Calu3 (cell line): ENCODE data around the gene PARD3. TPM values are rescaled to one million over a fixed set of nuclear protein-coding genes. Genes with fewer than 3 reads are reported as not detected.

Experiments used
- BruUV-seq: library from RNA; stranded (reverse); fragments of 400-500 nt; replicated peaks from 2 replicates; lab custom pipeline; 2021; lab: Mats Ljungman, UMichigan
- CTCF ChIA-PET: fragments of 300-600 bp; sonication (Branson Sonifier 250); formaldehyde crosslinking; loops from one replicate; lab custom pipeline; 2022; ENCODE audit warnings: antibody characterized with exemption; lab: Charles Lee
- DNase-seq: peaks from one replicate; pipeline ENCODE4 v3.0.0; 2022
- H3K27ac Mint-ChIP-seq: one replicate; pipeline ENCODE4 v1.8.0; 2022; ENCODE audit warnings: mixed read lengths; ENCODE audit not compliant: unreplicated experiment
- H3K27me3 Mint-ChIP-seq: one replicate; pipeline ENCODE4 v1.8.0; 2022; ENCODE audit warnings: mixed read lengths; ENCODE audit not compliant: unreplicated experiment
- H3K36me3 Mint-ChIP-seq: one replicate; pipeline ENCODE4 v1.8.0; 2022; ENCODE audit warnings: mild to moderate bottlenecking, moderate library complexity, mixed read lengths; ENCODE audit not compliant: insufficient read depth, unreplicated experiment
- H3K4me1 Mint-ChIP-seq: one replicate; pipeline ENCODE4 v1.8.0; 2022; ENCODE audit warnings: mild to moderate bottlenecking, low read depth, mixed read lengths; ENCODE audit not compliant: unreplicated experiment
- H3K4me3 Mint-ChIP-seq: one replicate; pipeline ENCODE4 v1.8.0; 2022; ENCODE audit warnings: mild to moderate bottlenecking, low read depth, moderate library complexity, mixed read lengths; ENCODE audit not compliant: unreplicated experiment
- H3K9me3 Mint-ChIP-seq: one replicate; pipeline ENCODE4 v1.8.0; 2022; ENCODE audit warnings: low read depth, mixed read lengths; ENCODE audit not compliant: unreplicated experiment
- intact Hi-C: fragments of 100-400 bp; cut with micrococcal nuclease; formaldehyde crosslinking; loops from one replicate; pipeline ENCODE4 v1.10.0; 2022; ENCODE audit not compliant: unreplicated experiment
- total RNA-seq: library from RNA; stranded (reverse); gene quantifications from 2 replicates; pipeline ENCODE4 v1.2.3, GENCODE V29; 2022
- TF ChIP-seq, protein P1 (sequence below): fragments of 200-600 bp; IDR thresholded peaks from one replicate; pipeline ENCODE4 v1.8.0; 2022; ENCODE audit warnings: antibody characterized with exemption; ENCODE audit not compliant: unreplicated experiment

The PARD3 gene
- total RNA-seq, 1 experiment from 2014 or later: 62.4 TPM

DNA sequence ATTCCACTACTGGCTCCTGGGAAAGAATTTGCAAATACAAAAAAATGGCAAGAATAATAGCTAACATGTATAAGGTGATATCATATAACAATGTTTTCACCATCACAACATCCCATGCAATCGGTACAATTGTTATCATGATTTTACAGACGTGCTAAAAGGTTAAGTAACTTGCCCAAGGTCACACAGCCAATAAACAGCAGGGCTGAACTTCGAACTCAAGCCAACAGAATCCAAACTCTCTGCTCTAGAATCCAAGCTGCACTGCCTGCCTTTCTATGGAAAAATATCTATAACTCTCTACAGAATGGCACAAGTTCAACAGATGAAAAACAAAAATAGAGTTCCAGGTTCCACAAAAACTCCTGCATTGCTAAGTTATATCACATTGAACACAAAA lies 160.9 kb downstream of the PARD3 start:
- CTCF ChIA-PET: no interaction called here
- H3K27ac Mint-ChIP-seq: no peak overlapping the region
- H3K4me1 Mint-ChIP-seq: peaks cover 33% of the 10 kb centered on the region
- H3K4me3 Mint-ChIP-seq: no peak overlapping the region
- H3K27me3 Mint-ChIP-seq: no peaks in the 10 kb centered on the region
- no peak for DNase-seq
- TF ChIP-seq, protein P1, sequence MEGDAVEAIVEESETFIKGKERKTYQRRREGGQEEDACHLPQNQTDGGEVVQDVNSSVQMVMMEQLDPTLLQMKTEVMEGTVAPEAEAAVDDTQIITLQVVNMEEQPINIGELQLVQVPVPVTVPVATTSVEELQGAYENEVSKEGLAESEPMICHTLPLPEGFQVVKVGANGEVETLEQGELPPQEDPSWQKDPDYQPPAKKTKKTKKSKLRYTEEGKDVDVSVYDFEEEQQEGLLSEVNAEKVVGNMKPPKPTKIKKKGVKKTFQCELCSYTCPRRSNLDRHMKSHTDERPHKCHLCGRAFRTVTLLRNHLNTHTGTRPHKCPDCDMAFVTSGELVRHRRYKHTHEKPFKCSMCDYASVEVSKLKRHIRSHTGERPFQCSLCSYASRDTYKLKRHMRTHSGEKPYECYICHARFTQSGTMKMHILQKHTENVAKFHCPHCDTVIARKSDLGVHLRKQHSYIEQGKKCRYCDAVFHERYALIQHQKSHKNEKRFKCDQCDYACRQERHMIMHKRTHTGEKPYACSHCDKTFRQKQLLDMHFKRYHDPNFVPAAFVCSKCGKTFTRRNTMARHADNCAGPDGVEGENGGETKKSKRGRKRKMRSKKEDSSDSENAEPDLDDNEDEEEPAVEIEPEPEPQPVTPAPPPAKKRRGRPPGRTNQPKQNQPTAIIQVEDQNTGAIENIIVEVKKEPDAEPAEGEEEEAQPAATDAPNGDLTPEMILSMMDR: no peak
- intact Hi-C loops: no loop called here
- H3K9me3 Mint-ChIP-seq: no peaks in the 10 kb centered on the region
- H3K36me3 Mint-ChIP-seq: no peaks in the 10 kb centered on the region
- no TSS peak for BruUV-seq

DNA sequence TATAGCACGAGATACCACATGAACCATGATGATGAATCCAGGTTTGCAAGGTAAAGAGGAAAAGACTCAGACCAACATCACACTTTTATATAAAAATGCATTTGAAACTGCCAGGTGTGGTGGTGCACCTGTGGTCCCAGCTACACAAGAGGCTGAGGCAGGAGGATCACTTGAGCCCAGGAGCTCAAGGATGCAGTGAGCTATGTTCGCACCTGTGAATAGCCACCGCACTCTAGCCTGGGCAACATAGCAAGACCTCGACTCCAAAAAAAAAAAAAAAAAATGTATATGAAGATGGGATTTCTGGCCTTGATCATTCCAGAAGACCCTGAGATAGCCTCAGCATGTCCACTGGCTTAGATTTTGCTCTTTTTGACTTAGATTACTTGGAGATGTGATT lies 161.6 kb downstream of the PARD3 start:
- intact Hi-C loops: no loop called here
- Mint-ChIP-seq H3K27me3 (no peaks in the 10 kb centered on the region), H3K4me1 (peaks cover 33% of the 10 kb centered on the region), H3K4me3 (no peak overlapping the region), H3K36me3 (no peaks in the 10 kb centered on the region), H3K27ac (no peak overlapping the region), H3K9me3 (no peaks in the 10 kb centered on the region)
- CTCF ChIA-PET: interaction anchor here (0.7 kb wide), 1 partner anchor 60 kb away, joined by 7 read pairs; no protein-coding TSS in a partner anchor
- TF ChIP-seq, protein P1: no peak
- BruUV-seq: no TSS peak
- no peak for DNase-seq

DNA sequence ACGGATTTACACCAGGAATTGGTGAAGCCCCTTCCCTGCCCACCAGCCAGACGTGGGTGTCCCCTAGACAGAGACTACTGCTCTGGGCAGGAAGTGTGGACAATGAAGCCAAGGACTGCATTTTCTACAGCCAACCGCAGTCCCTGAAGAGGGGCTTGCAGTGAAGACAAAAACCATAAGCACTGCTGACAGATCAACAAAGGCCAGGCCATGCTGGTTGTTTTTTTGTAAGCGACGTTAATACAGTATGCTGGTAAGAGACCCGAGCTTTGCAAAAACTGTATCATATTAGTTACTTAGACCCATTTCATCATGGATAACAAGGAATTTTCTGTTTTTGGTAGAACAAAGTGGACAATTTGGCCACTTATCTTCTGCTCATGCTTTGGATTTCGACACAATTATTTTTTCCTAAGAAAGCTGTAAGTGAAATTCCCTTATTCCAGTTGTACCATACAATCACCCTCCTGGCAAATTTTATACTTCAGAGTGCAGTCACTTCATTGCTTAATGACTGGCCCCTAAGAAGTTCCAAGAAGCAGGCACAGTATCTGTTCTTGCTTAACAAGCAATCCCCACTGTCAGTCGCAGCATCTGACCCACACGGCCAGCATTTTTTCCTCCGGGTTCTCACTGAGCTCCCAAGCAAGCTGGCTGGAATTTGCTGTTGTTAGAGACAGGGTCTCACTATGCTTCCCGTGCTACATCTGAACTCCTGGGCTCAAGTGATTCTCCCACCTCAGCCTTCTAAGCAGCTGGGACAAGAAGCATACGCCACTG lies 163.5 kb downstream of the PARD3 start:
- CTCF ChIA-PET: interaction anchor here (0.5 kb wide), 1 partner anchor 260 kb away, joined by 3 read pairs; no protein-coding TSS in a partner anchor
- H3K4me1 Mint-ChIP-seq: peaks cover 33% of the 10 kb centered on the region
- no peaks in the 10 kb centered on the region for H3K9me3 Mint-ChIP-seq
- no peaks in the 10 kb centered on the region for H3K36me3 Mint-ChIP-seq
- no peak overlapping the region for H3K4me3 Mint-ChIP-seq
- no peak overlapping the region for H3K27ac Mint-ChIP-seq
- DNase-seq: no peak
- intact Hi-C loops: no loop called here
- H3K27me3 Mint-ChIP-seq: no peaks in the 10 kb centered on the region
- BruUV-seq: no TSS peak
- TF ChIP-seq, protein P1: no peak

GRCh38 chr10:34650156-34650555 lies 164.9 kb downstream of the PARD3 start:
- DNase-seq: no peak
- H3K4me3 Mint-ChIP-seq: no peak overlapping the region
- no peaks in the 10 kb centered on the region for H3K9me3 Mint-ChIP-seq
- CTCF ChIA-PET: no interaction called here
- TF ChIP-seq, protein P1: no peak
- H3K36me3 Mint-ChIP-seq: no peaks in the 10 kb centered on the region
- no peaks in the 10 kb centered on the region for H3K27me3 Mint-ChIP-seq
- H3K27ac Mint-ChIP-seq: no peak overlapping the region
- BruUV-seq: no TSS peak
- intact Hi-C loops: no loop called here
- peaks cover 23% of the 10 kb centered on the region for H3K4me1 Mint-ChIP-seq
